AG10803 (cell line): ENCODE measurements around the gene ABCA4.

Experiments used
- DNase-seq: peaks from one replicate; pipeline ENCODE4 v3.0.0; 2010; ENCODE audit warnings: low read depth
- H3K4me3 ChIP-seq: 2 replicates; pipeline ENCODE4 v1.5.1; 2011; ENCODE audit warnings: mild to moderate bottlenecking, low read length, control low read depth
- TF ChIP-seq, protein P1 (sequence below): conservative IDR thresholded peaks from 2 replicates; pipeline ENCODE4 v1.5.1; 2011; ENCODE audit warnings: mild to moderate bottlenecking, low read length, control low read depth, inconsistent platforms

ABCA4 gene

DNA sequence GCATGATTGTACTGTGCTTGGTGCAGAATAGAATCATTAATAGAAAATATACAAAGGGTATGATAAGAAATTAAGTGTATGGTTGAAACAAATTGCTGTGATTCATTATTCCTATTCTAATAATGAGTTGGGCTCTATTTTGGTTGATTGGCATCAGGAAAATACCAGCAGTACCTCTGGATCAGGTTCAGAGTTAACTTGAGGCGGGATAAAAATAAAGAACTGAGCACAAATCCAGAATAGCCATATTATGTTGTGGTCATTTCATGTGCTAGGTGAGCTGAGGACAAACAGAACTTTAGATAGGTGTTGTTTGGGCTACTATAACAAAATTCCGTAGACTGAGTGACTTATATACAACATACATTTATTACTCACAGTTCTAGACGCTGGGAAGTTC lies 151.1 kb downstream of the ABCA4 start:
- TF ChIP-seq, protein P1, sequence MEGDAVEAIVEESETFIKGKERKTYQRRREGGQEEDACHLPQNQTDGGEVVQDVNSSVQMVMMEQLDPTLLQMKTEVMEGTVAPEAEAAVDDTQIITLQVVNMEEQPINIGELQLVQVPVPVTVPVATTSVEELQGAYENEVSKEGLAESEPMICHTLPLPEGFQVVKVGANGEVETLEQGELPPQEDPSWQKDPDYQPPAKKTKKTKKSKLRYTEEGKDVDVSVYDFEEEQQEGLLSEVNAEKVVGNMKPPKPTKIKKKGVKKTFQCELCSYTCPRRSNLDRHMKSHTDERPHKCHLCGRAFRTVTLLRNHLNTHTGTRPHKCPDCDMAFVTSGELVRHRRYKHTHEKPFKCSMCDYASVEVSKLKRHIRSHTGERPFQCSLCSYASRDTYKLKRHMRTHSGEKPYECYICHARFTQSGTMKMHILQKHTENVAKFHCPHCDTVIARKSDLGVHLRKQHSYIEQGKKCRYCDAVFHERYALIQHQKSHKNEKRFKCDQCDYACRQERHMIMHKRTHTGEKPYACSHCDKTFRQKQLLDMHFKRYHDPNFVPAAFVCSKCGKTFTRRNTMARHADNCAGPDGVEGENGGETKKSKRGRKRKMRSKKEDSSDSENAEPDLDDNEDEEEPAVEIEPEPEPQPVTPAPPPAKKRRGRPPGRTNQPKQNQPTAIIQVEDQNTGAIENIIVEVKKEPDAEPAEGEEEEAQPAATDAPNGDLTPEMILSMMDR: no peak
- H3K4me3 ChIP-seq: no peak overlapping the region
- DNase-seq: no peak

DNA sequence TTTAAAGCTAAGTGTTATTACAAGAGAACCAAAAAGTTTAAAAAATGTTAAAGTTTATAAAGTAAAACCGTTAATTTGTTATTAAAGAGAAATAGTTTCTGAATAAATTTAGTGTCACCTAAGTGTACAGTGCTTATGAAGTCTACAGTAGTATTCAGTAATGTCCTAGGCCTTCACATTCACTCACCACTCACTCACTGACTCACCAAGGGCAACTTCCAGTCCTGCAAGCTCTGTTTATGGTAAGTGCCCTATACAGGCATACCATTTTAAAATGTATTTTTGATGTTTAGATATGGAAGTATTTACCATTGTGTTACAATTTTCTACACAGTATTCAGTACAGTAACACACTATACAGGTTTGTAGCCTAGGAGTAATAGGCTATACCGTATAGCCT lies 151.6 kb downstream of the ABCA4 start:
- TF ChIP-seq, protein P1: no peak
- H3K4me3 ChIP-seq: no peak overlapping the region
- DNase-seq: no peak

DNA sequence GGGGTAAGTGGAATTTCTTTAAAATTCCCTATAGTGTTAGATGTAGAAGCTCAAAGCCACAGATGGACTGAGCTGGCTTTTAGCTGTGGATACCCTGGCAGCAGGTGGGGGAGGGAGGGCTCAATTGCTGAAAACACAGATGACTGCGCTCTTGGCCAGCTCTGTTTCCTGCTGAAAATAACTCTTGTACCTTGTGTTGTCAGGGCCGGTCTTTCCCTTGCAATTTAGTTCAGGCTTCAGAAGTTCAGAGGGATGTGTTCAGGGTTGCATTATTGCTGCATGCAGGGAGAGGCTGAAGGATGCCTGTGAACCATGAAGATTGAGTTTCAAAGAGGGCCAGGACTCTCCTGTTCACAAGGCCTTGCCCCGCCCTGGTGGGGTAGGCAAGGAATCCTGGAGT lies 153.6 kb downstream of the ABCA4 start:
- H3K4me3 ChIP-seq: no peak overlapping the region
- TF ChIP-seq, protein P1: no peak
- no peak for DNase-seq

DNA sequence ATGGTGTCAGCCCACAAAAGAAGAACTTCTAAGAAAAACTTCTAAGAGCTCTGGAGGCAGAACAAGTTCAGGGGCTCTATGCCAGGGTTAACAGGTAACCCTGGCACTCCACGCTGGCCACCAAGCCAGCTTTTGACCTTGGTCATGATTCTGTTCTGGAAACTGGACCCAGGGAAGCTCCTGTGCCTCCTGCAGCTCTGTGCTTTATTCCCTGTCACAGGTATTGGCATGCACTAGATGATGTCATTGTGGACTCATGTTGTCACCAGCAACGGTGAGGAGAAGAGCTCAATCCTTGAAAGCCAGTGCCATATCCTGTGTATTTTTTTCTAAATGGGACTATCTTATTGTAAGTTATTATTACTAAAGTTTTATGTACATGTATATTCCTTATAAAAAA lies 155.1 kb downstream of the ABCA4 start:
- no peak for DNase-seq
- H3K4me3 ChIP-seq: no peak overlapping the region
- TF ChIP-seq, protein P1: no peak

DNA sequence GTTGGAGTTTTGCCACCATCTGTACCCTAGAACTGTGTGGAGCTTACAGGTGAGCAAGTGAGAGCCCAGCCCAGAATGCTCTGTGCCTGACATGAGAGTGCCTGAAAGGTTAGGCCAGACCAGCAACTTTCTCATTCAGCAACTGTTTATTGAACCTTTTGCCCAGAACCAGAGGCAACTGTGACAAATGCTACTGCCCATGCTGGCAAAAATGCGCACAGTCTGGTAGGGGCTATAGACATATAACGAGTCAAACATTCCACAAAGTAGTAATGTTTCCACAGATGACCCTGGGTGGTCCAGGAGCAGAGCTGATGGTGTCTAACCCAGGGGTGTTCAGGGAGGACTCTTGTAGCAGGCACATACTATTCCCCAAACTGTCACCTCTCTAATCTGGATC lies 155.7 kb downstream of the ABCA4 start:
- H3K4me3 ChIP-seq: no peak overlapping the region
- TF ChIP-seq, protein P1: no peak
- no peak for DNase-seq

DNA sequence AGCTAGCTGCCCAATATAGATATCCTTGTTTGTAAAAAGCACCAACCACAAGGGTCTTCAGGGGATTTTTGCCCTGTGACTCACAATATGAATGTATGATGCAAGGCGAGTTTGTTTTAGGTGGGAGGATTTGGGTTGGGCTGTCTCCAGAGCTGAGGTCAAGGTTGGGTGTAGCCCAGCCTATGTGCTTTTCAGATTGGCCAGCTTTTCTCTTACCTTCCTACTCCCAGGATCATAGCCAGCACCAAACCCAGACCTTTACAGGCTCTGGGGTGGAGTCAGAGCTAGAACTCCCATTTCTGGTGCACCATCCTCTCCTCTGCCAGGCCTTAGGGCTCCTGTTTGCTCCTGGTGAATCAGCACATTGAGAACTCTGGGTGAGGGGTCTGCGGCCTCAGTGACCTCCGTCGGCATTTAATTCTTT lies 156.2 kb downstream of the ABCA4 start:
- no peak overlapping the region for H3K4me3 ChIP-seq
- peak; percentile 32 for DNase-seq
- TF ChIP-seq, protein P1: no peak

DNA sequence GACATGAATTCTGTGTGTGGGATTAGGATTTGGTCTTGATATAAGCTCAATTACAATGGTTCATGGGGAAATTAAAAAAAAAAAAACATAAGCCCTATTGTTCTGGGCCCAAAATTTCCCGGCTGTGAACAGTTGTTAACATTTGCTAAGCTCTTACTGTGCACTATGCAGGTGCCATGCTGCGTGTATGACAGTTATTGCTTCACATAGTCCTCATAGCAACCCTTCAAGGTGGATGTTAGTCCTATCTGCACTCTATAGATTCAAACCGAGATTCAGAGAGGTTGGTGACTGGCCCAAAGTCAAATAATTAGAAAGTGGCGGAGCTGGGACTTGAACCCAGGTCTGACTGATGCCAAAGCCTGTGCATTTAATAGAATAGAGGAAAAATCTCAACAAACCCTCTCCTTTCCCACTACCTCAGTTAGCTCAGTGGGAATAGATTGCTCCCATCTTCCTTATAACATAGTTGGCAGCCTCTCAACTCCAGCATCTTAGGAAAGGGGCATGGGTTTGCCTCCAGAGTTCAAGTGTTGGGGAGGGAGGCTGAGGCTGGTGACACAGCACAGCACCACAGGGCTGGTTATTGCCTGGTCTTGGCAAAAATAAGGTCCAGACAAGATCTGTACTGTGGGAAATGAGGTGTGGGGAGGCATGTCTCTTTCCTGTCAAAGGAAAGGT lies 156.7 kb downstream of the ABCA4 start:
- no peak for DNase-seq
- H3K4me3 ChIP-seq: no peak overlapping the region
- TF ChIP-seq, protein P1: no peak
